IPS-18a (cell line): Measurements from ENCODE around the gene DAZAP1.

Source experiments
- H3K27ac ChIP-seq: one replicate; pipeline ENCODE4 v1.5.1; 2013; ENCODE audit warnings: low read length
- H3K27me3 ChIP-seq: one replicate; pipeline ENCODE4 v1.6.1; 2013; ENCODE audit warnings: mild to moderate bottlenecking, low read length; ENCODE audit not compliant: control insufficient read depth, insufficient read depth
- H3K36me3 ChIP-seq: one replicate; pipeline ENCODE4 v1.6.1; 2013; ENCODE audit warnings: low read depth, low read length; ENCODE audit not compliant: control insufficient read depth
- H3K4me1 ChIP-seq: one replicate; pipeline ENCODE4 v1.6.1; 2013; ENCODE audit warnings: low read depth, low read length; ENCODE audit not compliant: control insufficient read depth
- H3K4me3 ChIP-seq: one replicate; pipeline ENCODE4 v1.5.1; 2013; ENCODE audit warnings: low read length
- H3K9ac ChIP-seq: one replicate; pipeline ENCODE4 v1.6.1; 2013; ENCODE audit warnings: mild to moderate bottlenecking, low read length, moderate library complexity
- H3K9me3 ChIP-seq: one replicate; pipeline ENCODE4 v1.6.1; 2013; ENCODE audit warnings: low read depth, low read length; ENCODE audit not compliant: control insufficient read depth

Gene DAZAP1

DNA sequence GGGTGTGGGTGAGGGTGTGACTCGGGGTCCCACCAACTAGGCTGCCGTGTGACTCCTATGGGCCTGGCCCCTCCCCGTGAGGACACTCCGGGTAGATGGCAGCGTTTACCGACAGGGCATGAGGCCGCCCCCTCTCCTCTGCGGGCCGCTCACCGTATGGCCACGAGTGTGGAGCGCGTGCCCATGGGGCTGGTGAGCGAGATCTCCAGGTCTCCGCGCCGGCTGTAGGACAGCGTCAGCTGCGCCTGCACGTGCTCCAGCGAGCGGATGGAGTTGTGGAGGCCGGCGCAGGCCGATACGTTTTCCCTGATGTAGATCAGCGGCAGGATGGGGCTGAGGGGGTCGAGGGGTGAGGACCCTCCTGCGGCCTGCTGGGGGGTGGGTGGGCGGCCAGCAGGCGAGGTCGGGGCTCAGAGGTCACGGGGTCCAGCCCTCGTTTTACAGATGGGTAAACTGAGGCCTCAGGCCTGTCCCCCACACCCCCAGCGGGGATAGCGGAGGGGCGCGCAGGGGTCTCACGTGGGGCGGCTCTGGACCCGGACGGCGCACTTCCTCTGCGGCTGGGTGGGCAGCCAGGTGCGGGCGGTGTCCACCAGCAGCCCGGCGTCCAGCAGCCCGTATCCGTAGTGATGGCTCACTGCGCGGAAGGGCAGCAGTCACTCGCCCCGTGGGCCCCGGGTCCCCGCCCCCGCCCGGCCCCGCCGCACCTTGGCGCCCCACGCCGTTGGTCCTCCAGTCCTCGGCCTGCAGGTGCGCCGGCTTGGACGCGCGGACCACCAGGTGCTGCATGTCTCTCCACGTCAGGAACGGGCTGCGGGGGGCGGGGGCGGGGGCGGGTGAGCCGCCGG is 76.0 kb downstream of the DAZAP1 start:
- H3K36me3 ChIP-seq, result no peaks in the 10 kb centered on the region

GRCh38 chr19:1483979-1484428 is 76.6 kb downstream of the DAZAP1 start:
- Histone ChIP-seq H3K4me3 (no peak overlapping the region), H3K4me1 (no peaks in the 10 kb centered on the region), H3K9me3 (no peaks in the 10 kb centered on the region), H3K36me3 (no peaks in the 10 kb centered on the region), H3K9ac (no peak overlapping the region), H3K27ac (no peak overlapping the region), H3K27me3 (no peaks in the 10 kb centered on the region)

More for the DNA sequence above, 76.0 kb downstream of the DAZAP1 start:
- no peaks in the 10 kb centered on the region for H3K9me3 ChIP-seq
- H3K4me3 ChIP-seq, result no peak overlapping the region
- no peaks in the 10 kb centered on the region for H3K4me1 ChIP-seq
- no peak overlapping the region for H3K27ac ChIP-seq
- H3K9ac ChIP-seq, result no peak overlapping the region
- H3K27me3 ChIP-seq, result no peaks in the 10 kb centered on the region
